Germinal center (tissue), 1 donor: Measurements from ENCODE around the gene ARF3.

ENCODE experiments used
- DNase-seq: peaks from one replicate; pipeline ENCODE4 v3.0.0; 2012; ENCODE audit warnings: mixed read lengths, low spot score

Gene ARF3

DNA sequence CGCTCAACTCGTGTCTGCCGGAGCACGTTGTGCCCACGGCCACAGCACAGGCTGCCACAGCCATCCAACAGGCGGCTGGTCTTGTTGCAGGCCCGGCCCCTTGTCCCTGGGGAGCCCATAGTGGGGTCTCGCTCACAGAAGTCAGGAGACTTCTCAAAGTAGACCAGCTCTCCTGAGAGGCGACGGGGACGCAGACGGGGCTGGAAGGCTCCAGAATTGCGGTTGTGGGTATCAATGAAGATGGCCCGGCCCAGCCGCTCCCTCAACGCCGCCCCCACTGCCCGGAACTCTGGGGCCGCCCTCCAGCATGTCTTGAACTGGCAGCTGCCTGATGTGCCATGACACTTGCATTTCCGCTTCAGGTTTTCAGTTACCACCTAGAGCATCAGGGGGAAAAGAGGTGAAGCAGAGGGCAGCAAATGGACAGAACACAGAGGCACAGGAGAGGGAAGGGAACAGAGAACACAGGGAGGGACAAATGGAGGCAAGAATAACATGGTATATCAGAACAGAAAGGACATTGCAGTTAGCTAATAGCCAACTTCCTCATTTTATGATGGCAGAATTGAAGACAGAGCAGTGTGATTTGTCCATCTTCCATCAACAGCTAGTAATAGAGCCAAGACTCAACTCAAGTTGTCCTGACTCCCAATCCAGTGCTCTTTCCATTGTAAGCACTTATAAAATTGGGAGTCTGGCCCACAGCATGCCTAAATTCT lies 9.0 kb upstream of the ARF3 start:
- DNase-seq, result no peak

DNA sequence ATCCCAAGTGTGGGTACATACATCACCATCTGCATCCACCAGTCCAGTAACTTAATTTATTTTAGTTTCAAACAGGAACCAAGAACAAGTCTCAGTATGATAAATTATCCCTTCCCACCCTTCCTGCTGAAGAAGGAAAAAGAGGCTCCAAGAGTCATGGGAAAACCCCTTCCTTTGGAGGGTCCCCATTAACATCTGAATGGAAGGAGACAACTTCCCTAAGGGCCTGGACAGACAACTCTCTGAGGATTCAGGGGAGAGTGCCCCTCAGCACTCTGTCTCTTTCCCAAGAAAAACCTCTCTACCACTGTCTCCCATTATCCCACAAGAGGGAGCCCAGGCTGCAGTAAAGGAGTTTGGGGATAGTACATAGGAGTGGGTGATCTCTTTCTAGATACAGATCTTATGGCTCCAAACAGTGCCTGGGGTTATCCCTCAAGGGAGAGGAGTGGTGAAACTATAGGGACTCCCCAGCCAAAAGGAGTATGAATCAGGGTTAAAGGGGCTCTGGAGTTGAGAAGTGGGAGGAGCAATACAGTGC lies 8.1 kb upstream of the ARF3 start:
- DNase-seq, result no peak

DNA sequence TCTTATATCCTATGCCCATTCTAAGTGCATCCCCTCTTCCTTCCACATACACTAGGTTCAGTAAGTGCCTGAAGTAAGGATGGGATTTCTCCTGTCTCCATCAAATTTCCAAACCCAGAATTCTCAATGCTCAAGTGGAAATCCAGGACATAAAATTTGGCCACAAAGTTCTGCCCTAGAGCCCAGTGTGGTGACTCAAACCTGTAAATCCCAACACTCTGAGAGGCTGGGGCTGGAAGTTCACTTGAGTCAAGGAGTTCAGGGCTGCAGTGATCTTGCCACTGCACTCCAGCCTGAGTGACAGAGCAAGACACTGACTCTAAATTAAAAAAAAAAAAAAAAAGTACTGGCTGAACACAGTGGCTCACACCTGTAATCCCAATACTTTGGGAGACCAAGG lies 4.5 kb upstream of the ARF3 start:
- DNase-seq, result no peak

DNA sequence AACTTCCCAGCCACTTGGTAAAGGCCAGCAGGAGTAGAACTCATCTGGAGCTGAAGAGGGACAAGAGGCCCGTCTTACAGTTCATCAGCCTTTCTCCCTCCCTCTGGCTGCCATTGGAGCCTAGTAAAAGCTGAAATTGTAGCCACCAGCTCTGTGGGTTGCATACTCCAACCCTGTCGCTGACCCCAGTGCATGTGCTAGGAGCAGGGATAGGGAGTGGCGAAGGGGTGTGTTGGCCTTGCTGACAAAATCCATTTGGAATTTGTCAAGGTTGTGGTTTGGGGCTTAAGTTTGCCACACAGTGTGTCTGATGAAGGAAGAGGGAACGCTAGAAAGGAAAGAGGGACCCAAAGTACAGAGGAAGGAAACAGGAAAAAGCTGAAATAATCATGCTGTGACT lies 4.0 kb upstream of the ARF3 start:
- DNase-seq, result no peak

DNA sequence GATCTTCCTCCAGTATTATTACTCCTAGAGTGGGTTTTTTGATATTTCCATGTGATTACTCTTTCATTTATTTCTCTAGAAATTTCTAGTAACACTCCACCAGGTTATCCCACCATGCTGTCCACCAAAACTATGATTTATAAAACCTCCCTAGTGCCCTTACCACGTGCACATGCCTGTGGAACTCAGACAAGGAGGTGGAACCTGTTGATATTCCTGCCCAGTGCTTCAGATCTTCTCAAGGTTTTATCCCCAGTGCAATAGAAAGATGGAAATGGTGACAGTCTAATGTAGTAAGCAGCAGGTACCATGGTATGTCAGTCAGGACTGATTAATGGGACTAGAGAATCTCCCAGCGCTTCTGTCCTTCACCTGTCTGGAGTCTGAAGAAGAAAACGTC lies 3.5 kb upstream of the ARF3 start:
- DNase-seq, result no peak

DNA sequence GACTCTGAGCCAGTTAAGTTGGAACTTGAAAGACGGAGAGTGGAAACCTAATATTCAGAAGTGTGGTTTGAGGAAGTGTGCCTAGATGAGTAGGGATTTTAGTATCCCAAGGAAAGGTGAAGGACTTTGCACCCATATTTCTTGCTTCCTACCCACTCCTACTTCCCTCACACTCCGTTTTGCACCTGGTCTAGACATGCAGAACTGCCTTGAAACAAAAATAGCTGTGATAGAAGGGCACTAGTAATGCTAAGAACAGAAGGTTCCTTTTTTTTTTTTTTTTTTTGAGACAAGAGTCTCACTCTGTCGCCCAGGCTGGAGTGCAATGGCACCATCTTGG lies 732 bp upstream of the ARF3 start:
- DNase-seq, result peak; percentile 54

DNA sequence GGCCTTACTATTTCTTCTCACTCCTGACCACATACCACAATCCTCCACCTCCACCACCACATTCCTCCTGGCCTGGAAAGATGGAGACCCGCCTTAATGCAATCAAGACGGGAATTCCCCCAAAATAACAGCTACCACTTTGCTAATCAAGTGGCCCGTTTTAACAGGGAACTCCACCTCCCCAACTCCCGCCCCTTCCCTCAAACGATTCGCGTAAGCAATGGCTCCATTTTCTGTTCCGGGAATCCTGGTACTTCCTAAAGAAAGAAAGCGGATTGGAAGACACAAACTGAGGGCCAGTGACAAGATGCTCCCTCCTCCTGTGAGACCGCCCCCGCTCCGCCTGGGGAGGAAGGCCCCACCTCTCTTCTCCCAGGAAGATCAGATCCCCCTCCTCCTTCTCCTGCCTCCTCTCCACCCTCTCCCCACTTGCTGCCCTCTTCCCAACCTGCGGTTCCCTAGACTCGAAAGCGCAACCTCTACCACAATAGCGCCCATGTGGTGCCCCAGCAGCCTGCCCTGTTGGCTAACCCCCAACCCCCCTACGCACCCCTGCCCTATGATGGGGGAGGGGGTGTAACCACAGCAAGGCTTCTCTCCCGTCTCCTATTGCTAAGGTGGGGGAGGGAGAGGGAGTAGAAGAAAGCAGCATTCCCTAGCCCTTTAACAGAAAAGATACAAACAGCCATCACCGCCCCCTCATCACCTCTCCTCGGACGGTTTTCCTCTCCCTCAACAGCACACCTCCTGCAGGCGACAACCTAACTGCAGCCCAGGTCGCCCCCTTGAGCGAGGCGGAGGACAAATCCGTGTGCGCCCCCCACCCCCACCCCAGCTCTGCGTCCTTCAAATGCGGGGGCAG lies 777 bp downstream of the ARF3 start:
- peak; percentile 36 for DNase-seq

DNA sequence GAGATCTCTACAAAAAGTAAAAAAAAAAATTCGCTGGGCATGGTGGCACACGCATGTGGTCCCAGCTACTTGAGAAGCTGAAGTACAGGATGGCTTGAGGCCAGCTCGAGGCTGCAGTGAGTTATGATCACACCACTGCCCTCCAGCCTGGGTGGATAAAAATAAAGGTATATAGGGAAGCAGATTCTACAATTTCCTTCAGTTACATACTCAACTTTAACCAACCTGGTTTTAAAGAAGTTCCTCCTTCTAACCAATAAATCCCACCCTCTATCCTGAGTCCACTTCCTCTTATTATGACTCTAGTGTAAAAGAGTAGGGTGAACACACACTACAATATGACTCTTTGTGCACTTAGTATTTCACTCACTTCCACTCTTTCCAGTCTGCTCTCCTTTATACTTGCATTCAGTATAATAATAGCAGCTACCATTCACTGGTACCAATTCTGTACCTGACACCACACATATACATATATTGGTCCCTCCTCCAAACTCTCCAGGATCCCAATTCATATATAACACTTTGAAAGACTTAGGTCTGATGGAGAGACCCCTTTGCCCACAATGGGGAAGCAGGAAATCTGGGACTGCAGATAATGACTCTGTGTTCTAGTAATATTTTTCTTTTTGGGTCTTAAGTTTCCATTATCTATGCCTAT lies 2.3 kb downstream of the ARF3 start:
- no peak for DNase-seq

DNA sequence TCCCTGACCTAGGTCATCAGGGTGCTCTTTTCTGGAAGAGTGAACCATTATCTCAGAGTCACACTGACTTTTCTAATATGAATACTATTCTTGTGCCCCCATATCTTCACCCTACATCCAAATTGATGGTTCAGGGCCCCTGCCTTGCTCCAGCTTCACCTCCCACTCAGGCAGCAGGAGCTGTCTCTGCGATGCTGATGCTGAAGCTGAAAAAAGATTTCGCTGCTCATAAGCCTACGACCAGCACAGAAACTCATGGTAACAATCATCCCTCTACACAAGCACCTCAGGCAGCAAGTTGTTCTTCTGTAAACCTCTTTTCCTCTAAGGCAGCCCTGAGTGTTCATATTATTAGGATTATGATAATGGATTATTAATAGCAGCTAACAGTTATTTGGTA lies 3.2 kb downstream of the ARF3 start:
- no peak for DNase-seq

DNA sequence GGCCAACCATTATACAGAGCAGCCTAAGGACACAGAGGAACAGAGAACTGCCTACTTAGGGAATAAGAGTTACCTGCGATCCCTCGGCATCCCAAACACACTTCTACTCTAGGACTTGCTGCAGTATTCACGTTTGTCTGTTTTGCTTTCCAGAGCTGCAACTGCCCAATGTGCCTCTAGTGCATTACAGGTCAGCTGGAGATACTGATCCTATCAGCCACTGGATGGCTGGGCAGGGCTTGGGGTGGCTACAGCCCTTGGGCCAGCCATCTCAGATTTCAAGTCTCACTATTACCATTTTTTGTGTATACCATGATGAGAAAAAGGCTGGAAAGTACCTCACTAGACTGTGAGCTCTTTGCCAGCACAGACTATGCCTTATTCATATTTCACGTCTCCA lies 4.6 kb downstream of the ARF3 start:
- no peak for DNase-seq

DNA sequence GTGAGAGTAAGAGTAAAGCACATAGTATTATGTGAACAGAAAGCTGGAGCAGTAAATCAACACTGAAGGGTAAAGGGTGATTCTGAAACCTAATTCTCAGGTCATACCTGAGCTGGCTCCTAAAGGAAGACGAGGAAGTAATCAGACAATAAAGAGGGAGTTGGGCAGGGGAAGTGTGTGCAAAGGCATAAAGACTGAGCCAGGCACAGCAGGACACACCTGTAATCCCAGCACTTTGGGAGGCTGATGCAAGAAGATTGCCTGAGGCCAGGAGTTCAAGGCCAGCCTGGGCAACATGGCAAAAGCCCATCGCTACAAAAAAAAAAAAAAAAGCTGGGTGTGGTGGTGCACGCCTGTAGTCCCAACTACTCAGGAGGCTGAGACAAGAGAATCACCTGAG lies 9.6 kb downstream of the ARF3 start:
- no peak for DNase-seq

DNA sequence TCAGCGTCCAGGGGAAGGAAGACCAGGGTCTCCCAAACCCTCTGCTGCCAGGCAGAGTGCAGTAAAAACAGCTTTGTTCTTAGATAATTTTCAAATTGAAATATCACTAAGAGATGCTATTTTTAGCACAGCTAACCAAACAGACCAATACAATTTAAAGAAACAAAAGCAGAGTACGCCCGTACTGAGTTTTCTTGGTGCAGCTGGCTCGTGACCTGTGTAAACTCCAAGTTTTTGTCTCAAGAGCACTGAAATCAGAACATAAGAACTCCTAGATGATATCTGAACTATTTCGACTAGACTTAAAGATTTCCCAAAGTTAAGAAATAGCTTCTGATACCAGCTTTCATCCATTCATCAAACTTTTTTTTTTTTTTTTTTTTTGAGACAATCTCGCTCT lies 10.3 kb downstream of the ARF3 start:
- no peak for DNase-seq

DNA sequence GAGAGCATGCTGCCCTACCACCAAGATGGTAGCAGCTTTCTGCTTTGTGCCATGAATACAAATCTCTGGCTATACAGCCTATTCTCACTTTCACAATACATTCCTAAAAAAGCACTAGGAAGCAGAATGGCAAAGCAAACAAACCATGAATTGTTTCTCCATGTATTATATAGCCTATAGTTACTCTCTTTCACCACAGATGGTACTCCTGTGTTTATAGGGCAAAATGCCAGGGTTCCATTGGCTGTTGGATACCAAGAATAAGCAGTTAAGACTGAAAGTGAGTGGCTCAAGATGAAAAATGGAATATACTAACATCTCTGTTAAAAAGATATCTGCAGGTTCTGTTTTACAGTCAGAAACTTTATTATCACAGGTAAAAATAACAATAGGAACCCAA lies 11.1 kb downstream of the ARF3 start:
- no peak for DNase-seq

DNA sequence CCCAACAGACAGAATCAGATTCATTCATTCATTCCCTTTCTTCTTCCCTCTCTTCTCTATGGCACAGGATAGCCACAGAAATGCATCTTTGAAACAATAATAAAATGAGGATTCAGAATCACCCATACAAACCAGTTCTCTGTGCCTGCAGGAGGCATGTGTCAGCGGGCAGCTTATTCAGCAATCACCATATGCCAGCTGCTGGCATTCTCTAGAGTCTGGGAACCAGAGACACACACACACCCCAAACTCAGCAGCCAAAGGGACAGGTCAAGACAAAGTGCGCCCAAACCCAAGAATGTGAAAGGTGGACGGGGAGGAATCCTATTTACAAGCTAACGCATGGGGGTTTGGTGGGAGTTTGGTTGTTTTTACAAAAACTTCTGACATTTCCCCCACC lies 14.1 kb downstream of the ARF3 start:
- no peak for DNase-seq

DNA sequence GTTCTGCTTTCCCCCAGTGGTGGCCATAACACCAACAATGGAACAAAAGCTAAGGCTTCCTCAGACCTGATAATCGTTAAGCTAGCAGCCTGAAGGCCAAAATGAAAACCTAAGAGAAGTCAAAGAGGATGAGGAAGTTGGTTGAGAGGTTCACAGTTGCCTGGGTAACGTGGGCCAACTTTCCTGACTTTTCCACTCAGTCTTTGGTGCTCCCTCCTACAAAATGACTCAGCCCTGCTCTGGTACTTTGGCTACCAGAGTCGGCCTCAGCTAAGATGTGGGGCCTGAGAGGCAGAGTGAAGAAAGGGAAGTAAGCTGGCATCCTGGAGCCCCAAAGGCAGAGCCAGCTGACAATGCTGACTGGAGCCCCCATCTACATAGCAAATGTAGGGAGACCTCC lies 17.1 kb downstream of the ARF3 start:
- no peak for DNase-seq

DNA sequence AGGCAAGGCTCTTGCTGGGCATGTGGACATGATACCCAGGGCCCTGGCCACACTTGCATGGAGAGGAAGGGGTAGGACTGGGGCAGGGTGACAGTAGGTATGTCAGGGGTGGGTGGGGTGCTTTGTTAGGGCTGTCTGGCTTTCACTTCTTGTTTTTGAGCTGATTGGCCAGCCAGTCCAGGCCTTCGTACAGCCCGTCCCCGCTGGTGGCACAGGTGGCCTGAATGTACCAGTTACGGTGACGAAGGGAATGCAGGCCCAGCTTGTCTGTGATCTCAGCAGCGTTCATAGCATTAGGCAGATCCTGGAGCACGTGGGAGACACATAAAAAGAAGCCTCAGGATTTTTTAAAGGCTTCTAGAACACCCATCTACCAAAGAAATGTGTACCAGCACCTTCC lies 18.5 kb downstream of the ARF3 start:
- DNase-seq, result no peak

DNA sequence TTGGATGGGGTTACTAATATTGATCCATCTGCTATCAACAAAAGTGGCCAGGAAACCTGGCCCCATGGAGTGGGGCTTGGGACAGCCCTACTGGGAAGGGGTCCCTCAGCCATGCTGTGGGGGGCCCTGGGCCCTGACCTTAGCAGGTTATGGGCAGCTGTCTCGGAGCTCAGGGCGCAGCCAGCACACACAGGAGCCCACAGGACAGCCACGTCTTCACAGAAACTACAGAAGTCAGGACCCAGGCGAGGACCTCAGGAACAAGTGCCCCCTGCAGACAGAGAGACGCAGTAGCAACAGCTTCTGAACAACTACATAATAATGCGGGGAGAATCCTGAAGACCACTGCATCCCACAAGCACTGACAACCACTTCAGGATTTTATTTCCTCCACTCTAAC lies 20.1 kb downstream of the ARF3 start:
- no peak for DNase-seq

DNA sequence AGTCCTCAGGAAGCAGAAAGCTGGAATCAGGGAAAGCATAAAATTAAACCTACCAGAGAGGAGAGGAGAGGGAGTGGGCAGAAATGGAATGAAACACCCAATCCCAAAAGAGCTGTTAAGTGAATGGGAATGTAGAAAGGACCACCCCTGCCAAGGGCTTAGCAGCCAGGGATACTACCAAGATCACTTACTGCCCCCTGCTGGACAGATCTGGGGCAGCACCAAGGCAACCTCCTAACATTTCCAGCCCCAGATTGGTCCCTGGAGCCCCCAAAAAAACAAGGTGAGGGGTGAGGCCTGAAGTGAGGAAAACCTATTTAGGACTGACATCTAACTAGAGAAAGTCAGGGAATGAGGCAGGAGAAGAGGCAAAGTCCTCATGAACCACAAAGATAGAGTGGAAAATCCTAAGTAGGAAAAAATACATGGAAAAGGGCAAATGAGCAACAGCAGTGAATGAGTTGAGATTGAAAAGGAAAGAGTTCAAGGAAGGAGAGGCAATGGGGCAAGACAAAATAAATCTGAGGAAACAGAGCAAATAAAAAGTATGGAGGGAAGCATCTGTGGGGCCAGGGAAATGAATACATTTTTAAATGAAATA lies 20.8 kb downstream of the ARF3 start:
- DNase-seq, result peak; percentile 87

DNA sequence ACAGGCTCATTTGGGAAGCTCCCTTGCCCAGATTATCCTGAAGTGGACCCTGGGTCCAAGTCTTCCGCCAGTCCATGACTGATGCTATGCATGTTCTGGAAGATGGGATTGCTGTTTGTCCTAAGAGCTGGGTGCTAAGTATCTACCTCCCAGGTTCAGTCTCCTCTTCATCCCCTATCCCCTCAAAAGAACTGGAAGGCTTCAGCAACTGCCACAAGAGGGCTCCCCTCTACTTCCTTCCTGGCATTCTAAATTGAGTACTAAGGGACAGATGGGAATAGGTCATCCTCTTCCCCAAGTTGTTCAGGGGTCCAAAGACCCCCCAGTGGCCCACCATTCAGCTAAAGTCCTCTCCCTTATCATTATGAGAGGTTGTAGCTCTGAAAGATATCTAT lies 23.0 kb downstream of the ARF3 start:
- DNase-seq, result no peak

DNA sequence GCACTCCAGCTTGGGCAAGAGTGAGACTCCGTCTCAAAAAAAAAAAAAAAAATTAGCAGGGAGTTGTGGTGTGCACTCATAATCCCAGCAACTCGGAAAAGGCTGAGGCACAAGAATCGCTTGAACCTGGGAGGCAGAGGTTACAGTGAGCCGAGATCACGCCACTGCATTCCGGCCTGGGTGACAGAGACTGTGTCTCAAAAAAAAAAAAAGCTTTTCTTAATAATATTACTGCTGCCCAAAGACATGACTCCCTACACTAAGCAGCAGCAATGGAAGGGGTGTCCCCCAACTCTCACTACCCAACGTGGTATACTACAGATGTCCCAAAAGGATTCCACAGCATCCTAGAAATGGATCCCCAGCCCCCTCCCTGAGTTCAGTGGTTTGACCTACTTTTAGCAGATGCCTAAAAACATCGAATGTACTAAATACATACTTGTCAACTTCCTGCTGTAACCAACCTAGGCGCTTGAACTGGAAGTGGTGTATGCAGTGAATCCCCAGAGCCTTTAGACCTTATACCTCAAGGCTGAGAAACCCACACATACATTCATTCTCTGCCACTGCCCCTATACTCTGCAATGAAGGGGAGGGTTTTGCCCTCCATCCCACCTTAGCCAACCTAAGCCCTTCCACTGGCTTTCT lies 23.5 kb downstream of the ARF3 start:
- DNase-seq, result no peak

DNA sequence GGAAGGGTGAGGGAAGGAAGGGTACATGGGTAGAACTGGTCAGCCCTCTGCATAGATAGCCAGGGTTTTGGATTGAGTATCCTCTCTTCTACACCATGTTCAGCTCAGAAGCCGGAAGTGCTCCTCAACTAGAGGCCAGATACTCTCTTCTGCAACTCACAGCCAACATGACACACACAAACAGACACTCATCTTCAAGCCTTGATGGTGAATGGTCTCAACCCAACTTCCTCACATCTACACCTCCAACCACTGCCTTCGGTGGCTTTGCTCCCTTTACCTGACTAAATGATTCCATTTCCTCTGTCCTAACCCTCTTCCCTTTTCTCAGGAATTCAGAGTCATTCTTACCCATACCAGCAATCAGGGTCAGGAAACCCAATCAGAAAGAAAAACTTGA lies 24.4 kb downstream of the ARF3 start:
- no peak for DNase-seq

DNA sequence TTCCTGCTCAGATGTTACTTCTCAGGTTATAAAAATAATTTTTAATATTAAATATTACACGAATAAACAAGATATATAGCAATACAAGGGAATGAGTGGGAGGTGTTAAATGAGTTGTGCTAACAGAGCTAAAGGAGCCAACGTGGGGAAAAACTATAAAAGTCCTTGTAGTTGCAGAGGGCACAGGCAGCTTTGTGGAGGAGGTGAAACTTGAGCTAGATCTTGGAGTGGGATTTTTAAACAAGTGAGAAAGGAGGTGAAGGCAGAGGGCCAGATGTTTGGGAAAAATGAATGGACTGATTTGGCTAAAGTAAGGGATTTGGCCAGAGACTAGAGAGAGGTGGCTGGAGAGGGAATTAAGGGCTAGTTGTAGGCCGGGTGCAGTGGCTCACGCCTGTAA lies 26.8 kb downstream of the ARF3 start:
- DNase-seq, result no peak
